Endodermal cell (in vitro differentiated cells): ENCODE data around the gene HDAC4. TPM values are rescaled to one million over a fixed set of nuclear protein-coding genes. Genes with fewer than 3 reads are reported as not detected.

Experiments
- DNase-seq: peaks from one replicate; pipeline ENCODE4 v3.0.0-alpha.2; 2017
- H3K27ac ChIP-seq: 2 replicates; pipeline ENCODE4 v1.5.1; 2013; ENCODE audit warnings: mild to moderate bottlenecking, low read depth, low read length, moderate library complexity
- H3K27me3 ChIP-seq: 2 replicates; pipeline ENCODE4 v1.6.1; 2013; ENCODE audit warnings: mild to moderate bottlenecking, low read length, moderate library complexity; ENCODE audit not compliant: insufficient read depth, control insufficient read depth, poor library complexity, severe bottlenecking
- H3K36me3 ChIP-seq: 2 replicates; pipeline ENCODE4 v1.7.0; 2013; ENCODE audit warnings: mild to moderate bottlenecking, low read length, moderate library complexity; ENCODE audit not compliant: control insufficient read depth, insufficient read depth
- H3K4me1 ChIP-seq: one replicate; pipeline ENCODE4 v1.7.0; 2013; ENCODE audit warnings: low read length; ENCODE audit not compliant: control insufficient read depth, insufficient read depth
- H3K4me3 ChIP-seq: 2 replicates; pipeline ENCODE4 v1.5.1; 2013; ENCODE audit warnings: mild to moderate bottlenecking, low read length, moderate library complexity
- H3K9ac ChIP-seq: 2 replicates; pipeline ENCODE4 v1.6.1; 2013; ENCODE audit warnings: mild to moderate bottlenecking, low read length, moderate library complexity; ENCODE audit not compliant: poor library complexity, severe bottlenecking; ENCODE audit errors: extremely low read depth
- H3K9me3 ChIP-seq: 2 replicates; pipeline ENCODE4 v1.6.1; 2013; ENCODE audit warnings: mild to moderate bottlenecking, low read length, moderate library complexity; ENCODE audit not compliant: control insufficient read depth
- H3K27ac Mint-ChIP-seq: 2 replicates; pipeline ENCODE4 v1.8.0; 2020; ENCODE audit warnings: mixed read lengths
- H3K27me3 Mint-ChIP-seq: 2 replicates; pipeline ENCODE4 v1.8.0; 2021; ENCODE audit warnings: mild to moderate bottlenecking, mixed read lengths; ENCODE audit not compliant: insufficient read depth
- H3K36me3 Mint-ChIP-seq: 2 replicates; pipeline ENCODE4 v1.8.0; 2020; ENCODE audit warnings: low read depth, mixed read lengths
- H3K4me1 Mint-ChIP-seq: 2 replicates; pipeline ENCODE4 v1.8.0; 2020; ENCODE audit warnings: mixed read lengths
- H3K4me3 Mint-ChIP-seq: 2 replicates; pipeline ENCODE4 v1.8.0; 2020; ENCODE audit warnings: mild to moderate bottlenecking, moderate library complexity, mixed read lengths
- H3K9me3 Mint-ChIP-seq: 2 replicates; pipeline ENCODE4 v1.8.0; 2020; ENCODE audit warnings: mild to moderate bottlenecking, mixed read lengths
- WGBS, 2 experiments: methylation state at CpG; one replicate each; pipeline versions ENCODE4 v1.1.5 to v1.1.7; 2013; ENCODE audit warnings: missing lambda C conversion rate in 2 of 2, mixed read lengths in 1 of 2; ENCODE audit not compliant: insufficient coverage in 1 of 2, insufficient read length in 1 of 2; 5-methylcytosine and 5-hydroxymethylcytosine counted together
- total RNA-seq, 2 donors: library from RNA; stranded (reverse); fragmentation: NEBNext Ultra II Directional in 1 of 2; extraction: Animal tissue kit (Norgen Biotek cat#: 25700) in 1 of 2; gene quantifications; 2 replicates in 1 of 2; 3 replicates in 1 of 2; pipeline ENCODE4 v1.2.1, GENCODE V29; 2021
- TF ChIP-seq, protein P1 (sequence below): fragments of 200-600 bp; sonication (generic); conservative IDR thresholded peaks from 2 replicates; pipeline ENCODE4 v1.5.0; 2021; ENCODE audit warnings: antibody characterized with exemption, mild to moderate bottlenecking

HDAC4 gene
- total RNA-seq, 2 donors from 2014 or later: 45.7 to 51.2 TPM

DNA sequence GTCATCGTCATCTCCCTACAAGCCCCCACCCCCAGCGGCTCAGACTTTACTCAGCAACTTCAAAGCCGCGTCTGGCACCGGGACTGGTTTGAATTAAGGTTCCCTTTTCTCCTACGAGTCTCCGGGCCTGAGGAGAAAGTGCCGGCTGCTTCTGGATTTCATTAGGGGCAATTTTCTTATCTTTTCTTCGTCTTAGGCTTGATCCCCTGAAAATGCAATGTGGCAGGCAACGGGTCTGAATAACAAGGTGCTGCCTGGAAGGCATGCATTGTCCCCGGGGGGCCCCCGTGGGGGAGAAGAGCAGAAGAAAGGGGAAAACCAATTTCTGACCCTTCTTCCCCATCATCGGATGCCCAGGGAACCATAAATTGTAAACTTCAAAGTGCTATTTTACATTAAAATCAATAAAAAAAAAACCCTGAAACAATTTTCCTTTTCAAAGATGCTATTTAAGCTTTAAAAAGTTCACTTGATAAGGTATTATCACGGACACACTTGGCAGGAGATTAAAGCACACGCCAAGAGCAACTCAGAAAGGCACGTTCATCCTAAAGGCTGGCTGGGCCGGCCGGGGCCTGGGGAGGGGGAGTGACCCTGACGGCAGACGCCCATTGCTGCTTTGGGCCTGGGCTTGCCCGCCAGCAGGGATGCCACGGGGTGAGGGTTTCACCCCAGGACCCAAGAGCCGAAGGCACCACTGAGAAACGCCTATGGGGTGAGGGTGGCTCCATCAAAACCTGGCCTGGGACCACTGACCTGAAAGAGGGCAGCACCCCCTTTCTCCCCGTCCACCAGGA, 322.5 kb downstream of the HDAC4 start:
- Histone ChIP-seq H3K27me3 (no peaks in the 10 kb centered on the region), H3K9me3 (no peaks in the 10 kb centered on the region), H3K9ac (no peak overlapping the region), H3K27ac (no peak overlapping the region), H3K4me1 (no peaks in the 10 kb centered on the region), H3K4me3 (no peak overlapping the region), H3K36me3 (no peaks in the 10 kb centered on the region)
- Mint-ChIP-seq H3K4me1 (no peaks in the 10 kb centered on the region), H3K36me3 (peaks cover 11% of the 10 kb centered on the region), H3K9me3 (no peaks in the 10 kb centered on the region), H3K4me3 (no peak overlapping the region), H3K27me3 (no peaks in the 10 kb centered on the region), H3K27ac (no peak overlapping the region)
- no peak for DNase-seq
- TF ChIP-seq, protein P1, sequence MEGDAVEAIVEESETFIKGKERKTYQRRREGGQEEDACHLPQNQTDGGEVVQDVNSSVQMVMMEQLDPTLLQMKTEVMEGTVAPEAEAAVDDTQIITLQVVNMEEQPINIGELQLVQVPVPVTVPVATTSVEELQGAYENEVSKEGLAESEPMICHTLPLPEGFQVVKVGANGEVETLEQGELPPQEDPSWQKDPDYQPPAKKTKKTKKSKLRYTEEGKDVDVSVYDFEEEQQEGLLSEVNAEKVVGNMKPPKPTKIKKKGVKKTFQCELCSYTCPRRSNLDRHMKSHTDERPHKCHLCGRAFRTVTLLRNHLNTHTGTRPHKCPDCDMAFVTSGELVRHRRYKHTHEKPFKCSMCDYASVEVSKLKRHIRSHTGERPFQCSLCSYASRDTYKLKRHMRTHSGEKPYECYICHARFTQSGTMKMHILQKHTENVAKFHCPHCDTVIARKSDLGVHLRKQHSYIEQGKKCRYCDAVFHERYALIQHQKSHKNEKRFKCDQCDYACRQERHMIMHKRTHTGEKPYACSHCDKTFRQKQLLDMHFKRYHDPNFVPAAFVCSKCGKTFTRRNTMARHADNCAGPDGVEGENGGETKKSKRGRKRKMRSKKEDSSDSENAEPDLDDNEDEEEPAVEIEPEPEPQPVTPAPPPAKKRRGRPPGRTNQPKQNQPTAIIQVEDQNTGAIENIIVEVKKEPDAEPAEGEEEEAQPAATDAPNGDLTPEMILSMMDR: no peak
- 93 to 95% methylated on average over 15 to 25 of the region's 25 CpGs for WGBS, 2 experiments

DNA sequence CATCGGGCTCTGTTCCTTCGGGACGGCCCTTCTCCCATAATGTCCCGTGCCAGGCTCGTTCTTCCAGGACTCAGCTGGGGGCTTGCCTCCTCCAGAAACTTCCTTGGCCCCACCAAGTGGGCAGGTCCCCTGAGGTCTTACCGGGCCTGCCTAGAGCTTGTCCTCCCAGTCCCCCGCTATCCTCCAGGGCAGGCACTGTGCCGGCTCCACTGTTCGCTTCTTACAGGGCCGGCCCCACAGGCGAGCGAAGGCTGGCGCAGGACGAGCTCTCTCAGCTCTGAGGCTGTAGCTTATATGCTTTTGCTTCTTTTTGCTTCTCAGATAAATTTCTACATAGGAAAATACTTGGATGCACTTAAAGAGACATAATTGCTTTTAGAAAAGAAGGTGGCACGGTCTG, 323.6 kb downstream of the HDAC4 start:
- Histone ChIP-seq H3K27ac (no peak overlapping the region), H3K27me3 (no peaks in the 10 kb centered on the region), H3K4me3 (no peak overlapping the region), H3K4me1 (no peaks in the 10 kb centered on the region), H3K9ac (no peak overlapping the region), H3K9me3 (no peaks in the 10 kb centered on the region), H3K36me3 (no peaks in the 10 kb centered on the region)
- no peaks in the 10 kb centered on the region for H3K4me1 Mint-ChIP-seq
- no peak overlapping the region for H3K27ac Mint-ChIP-seq
- WGBS, 2 experiments: 95 to 100% methylated on average over 6 to 15 of the region's 15 CpGs
- DNase-seq: no peak
- H3K27me3 Mint-ChIP-seq: no peaks in the 10 kb centered on the region
- H3K4me3 Mint-ChIP-seq: no peak overlapping the region
- peaks cover 21% of the 10 kb centered on the region for H3K36me3 Mint-ChIP-seq
- TF ChIP-seq, protein P1: no peak
- no peaks in the 10 kb centered on the region for H3K9me3 Mint-ChIP-seq

DNA sequence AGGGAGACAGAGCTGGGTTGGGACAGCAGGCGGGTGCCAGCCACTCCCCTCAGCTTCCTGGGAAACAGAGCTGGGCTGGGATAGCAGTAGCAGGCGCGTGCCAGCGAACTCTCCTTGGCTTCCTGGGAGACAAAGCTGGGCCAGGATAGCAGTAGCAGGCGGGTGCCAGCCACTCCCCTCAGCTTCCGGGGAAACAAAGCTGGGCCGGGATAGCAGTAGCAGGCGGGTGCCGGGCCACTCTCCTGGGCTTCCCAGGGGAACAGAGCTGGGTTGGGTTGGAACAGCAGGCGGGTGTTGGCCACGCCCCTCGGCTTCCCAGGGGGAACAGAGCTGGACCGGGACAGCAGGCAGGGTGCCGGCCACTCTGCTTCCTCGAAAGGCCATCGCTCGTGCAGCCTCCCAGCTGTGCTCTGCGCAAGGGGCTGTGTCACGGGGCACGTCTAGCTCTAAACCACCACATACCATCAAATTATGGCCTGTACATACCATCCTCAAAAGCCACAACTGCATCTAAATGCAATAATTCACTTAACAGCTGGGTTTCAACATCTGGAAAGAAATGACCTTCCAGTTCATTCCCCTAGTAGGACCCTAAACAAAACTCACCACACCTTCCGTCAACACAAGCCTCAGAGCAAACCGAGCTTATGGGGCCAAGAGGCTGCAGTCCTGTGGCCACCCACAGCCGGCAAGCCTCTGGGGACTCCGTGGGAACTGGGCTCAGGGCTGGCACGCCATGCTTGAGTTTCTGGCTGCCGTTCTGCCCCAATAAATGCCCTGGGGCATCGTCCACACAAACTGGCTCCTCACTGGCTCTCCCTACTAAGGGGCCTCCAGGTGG, 324.7 kb downstream of the HDAC4 start:
- peaks cover 29% of the 10 kb centered on the region for H3K36me3 Mint-ChIP-seq
- Histone ChIP-seq H3K4me3 (no peak overlapping the region), H3K36me3 (peaks cover 9% of the 10 kb centered on the region), H3K27ac (no peak overlapping the region), H3K4me1 (no peaks in the 10 kb centered on the region), H3K9me3 (no peaks in the 10 kb centered on the region), H3K9ac (no peak overlapping the region), H3K27me3 (no peaks in the 10 kb centered on the region)
- no peak overlapping the region for H3K27ac Mint-ChIP-seq
- TF ChIP-seq, protein P1: no peak
- no peaks in the 10 kb centered on the region for H3K27me3 Mint-ChIP-seq
- DNase-seq: no peak
- 87 to 97% methylated on average over 17 to 27 of the region's 27 CpGs for WGBS, 2 experiments
- H3K4me1 Mint-ChIP-seq: no peaks in the 10 kb centered on the region
- H3K9me3 Mint-ChIP-seq: no peaks in the 10 kb centered on the region
- no peak overlapping the region for H3K4me3 Mint-ChIP-seq
